H1 (cell line): Measurements from ENCODE around the gene PDCD10. TPM values are rescaled to one million over a fixed set of nuclear protein-coding genes. Genes with fewer than 3 reads are reported as not detected.

Source experiments
- EP300 ChIP-seq, 2 experiments: IDR thresholded peaks; 1 replicate in 1 of 2; 2 replicates in 1 of 2; pipeline ENCODE4 v1.6.1; 2011 to 2012; ENCODE audit warnings: low read depth in 2 of 2, low read length in 2 of 2, mild to moderate bottlenecking in 2 of 2, borderline replicate concordance in 1 of 2, inconsistent platforms in 1 of 2, moderate library complexity in 1 of 2
- polyA plus RNA-seq, 7 experiments: library from polyadenylated mRNA; depleted of rRNA in 3 of 7; stranded (reverse) in 5 of 7; unstranded in 2 of 7; fragments of >200 nt in 5 of 7; fragments of 200-250 nt in 2 of 7; gene quantifications; 1 replicate in 5 of 7; 2 replicates in 1 of 7; 4 replicates in 1 of 7; pipeline versions ENCODE4 v1.2.1 to v1.2.3, GENCODE V29; 2011 to 2013; ENCODE audit warnings: missing spikeins in 2 of 7, mixed read lengths in 2 of 7
- total RNA-seq: library from RNA; stranded (reverse); fragmentation: NEBNext Ultra II Directional; extraction: Animal tissue kit (Norgen Biotek cat#: 25700); gene quantifications from 2 replicates; pipeline ENCODE4 v1.2.1, GENCODE V29; 2021

The PDCD10 gene
- total and polyA plus RNA-seq, 2 of the 8 experiments (the other 6 are each of a cell fraction or from before 2014, with no cell fraction given) = 52.0 to 76.6 TPM

- no peak for TF ChIP-seq EP300 (IDR thresholded peaks at IDR 0.05; ENCODE audit: borderline replicate concordance in 1 of 2, low read depth in 2 of 2, low read length in 2 of 2)
Observed at GRCh38 chr3:167709690-167710089, 25.0 kb downstream of the PDCD10 start (continued).
